Sigmoid colon (tissue), 4 donors: ENCODE measurements around the gene AKR1C2.
"Not testable (repeated sequence)": the region's sequence is repeated elsewhere in the genome, so short reads cannot be mapped to it uniquely, and the experiment has no call there.

Source experiments
- POLR2A ChIP-seq, 2 donors: fragments of 450-650 bp; IDR thresholded peaks; one replicate each; pipeline ENCODE4 v1.6.1; 2016; ENCODE audit warnings: antibody characterized with exemption in 2 of 2, mild to moderate bottlenecking in 2 of 2, moderate library complexity in 2 of 2
- POLR2AphosphoS5 ChIP-seq, 4 donors: sonication (generic); formaldehyde crosslinking; IDR thresholded peaks; one replicate each; pipeline ENCODE4 v1.6.1; 2017; ENCODE audit warnings: antibody characterized with exemption in 4 of 4
- TF ChIP-seq, protein P1 (sequence below), 4 experiments: fragments of 450-650 bp in 3 of 4; fragments of 200-600 bp in 1 of 4; IDR thresholded peaks; one replicate each; pipeline ENCODE4 v1.5.1; 2016 to 2019; ENCODE audit warnings: antibody characterized with exemption in 4 of 4, mild to moderate bottlenecking in 3 of 4, moderate library complexity in 2 of 4

DNA sequence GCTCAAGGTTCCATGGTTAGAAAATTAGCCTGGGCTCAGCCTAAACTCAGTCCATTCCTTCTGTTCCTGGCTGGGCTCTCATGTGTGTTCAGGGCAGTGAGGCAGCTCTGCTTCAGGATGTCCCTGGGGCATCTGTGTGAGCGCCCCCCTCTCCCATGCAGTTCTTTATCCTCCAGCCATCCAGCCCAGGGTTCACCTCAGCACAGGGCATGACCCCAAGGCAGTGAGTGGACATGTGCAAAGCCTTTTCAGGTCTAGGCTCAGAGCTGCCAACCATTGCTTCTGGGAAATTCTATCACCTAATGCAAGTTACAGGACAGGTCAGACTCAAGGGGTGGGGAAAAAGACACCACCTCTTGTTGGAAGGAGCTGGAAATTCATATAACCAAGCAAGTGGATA lies 30.4 kb downstream of the AKR1C2 start:
- TF ChIP-seq POLR2A, POLR2AphosphoS5 (IDR thresholded peaks at IDR 0.05): not testable (repeated sequence)
- TF ChIP-seq, protein P1, sequence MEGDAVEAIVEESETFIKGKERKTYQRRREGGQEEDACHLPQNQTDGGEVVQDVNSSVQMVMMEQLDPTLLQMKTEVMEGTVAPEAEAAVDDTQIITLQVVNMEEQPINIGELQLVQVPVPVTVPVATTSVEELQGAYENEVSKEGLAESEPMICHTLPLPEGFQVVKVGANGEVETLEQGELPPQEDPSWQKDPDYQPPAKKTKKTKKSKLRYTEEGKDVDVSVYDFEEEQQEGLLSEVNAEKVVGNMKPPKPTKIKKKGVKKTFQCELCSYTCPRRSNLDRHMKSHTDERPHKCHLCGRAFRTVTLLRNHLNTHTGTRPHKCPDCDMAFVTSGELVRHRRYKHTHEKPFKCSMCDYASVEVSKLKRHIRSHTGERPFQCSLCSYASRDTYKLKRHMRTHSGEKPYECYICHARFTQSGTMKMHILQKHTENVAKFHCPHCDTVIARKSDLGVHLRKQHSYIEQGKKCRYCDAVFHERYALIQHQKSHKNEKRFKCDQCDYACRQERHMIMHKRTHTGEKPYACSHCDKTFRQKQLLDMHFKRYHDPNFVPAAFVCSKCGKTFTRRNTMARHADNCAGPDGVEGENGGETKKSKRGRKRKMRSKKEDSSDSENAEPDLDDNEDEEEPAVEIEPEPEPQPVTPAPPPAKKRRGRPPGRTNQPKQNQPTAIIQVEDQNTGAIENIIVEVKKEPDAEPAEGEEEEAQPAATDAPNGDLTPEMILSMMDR (IDR thresholded peaks at IDR 0.05) = not testable (repeated sequence)
